Measurements from ENCODE around the gene YWHAH.
A peak's percentile ranks its signal among the peaks of the same experiment; 100 is the strongest.

The YWHAH gene

GRCh38 chr22:31960767-31961166 lies 16.4 kb downstream of the YWHAH start:
- peaks cover 34% of the 10 kb centered on the region for H3K36me3 Mint-ChIP-seq (ENCODE audit: low read depth)
- TF ChIP-seq CTCF (IDR thresholded peaks at IDR 0.05), result no peak
- DNase-seq, result no peak
- H3K27me3 Mint-ChIP-seq (ENCODE audit: low read depth, poor library complexity), result peaks cover 4% of the 10 kb centered on the region
- H3K9me3 Mint-ChIP-seq, result no peaks in the 10 kb centered on the region
- no peaks in the 10 kb centered on the region for H3K4me1 Mint-ChIP-seq
- no peak overlapping the region for H3K4me3 Mint-ChIP-seq
- no peak overlapping the region for H3K27ac Mint-ChIP-seq

GRCh38 chr22:31962387-31963125 lies 18.2 kb downstream of the YWHAH start:
- Mint-ChIP-seq H3K9me3 (no peaks in the 10 kb centered on the region), H3K27ac (peak overlapping the region; percentile 52), H3K27me3 (ENCODE audit: low read depth, poor library complexity) (peaks cover 4% of the 10 kb centered on the region), H3K4me3 (no peak overlapping the region), H3K4me1 (no peaks in the 10 kb centered on the region), H3K36me3 (ENCODE audit: low read depth) (peaks cover 16% of the 10 kb centered on the region)
- DNase-seq, result no peak
- no peak for TF ChIP-seq CTCF (IDR thresholded peaks at IDR 0.05)

GRCh38 chr22:31968022-31968421 lies 23.7 kb downstream of the YWHAH start:
- Mint-ChIP-seq H3K27me3 (ENCODE audit: low read depth, poor library complexity) (peaks cover 35% of the 10 kb centered on the region), H3K9me3 (no peaks in the 10 kb centered on the region), H3K4me3 (no peak overlapping the region), H3K27ac (no peak overlapping the region), H3K4me1 (peaks cover 4% of the 10 kb centered on the region), H3K36me3 (ENCODE audit: low read depth) (no peaks in the 10 kb centered on the region)
- no peak for TF ChIP-seq CTCF (IDR thresholded peaks at IDR 0.05)
- DNase-seq, result no peak

GRCh38 chr22:31969789-31970489 lies 25.6 kb downstream of the YWHAH start:
- no peaks in the 10 kb centered on the region for H3K9me3 Mint-ChIP-seq
- no peaks in the 10 kb centered on the region for H3K36me3 Mint-ChIP-seq (ENCODE audit: low read depth)
- no peak overlapping the region for H3K27ac Mint-ChIP-seq

GRCh38 chr22:31970490-31971444 lies 26.4 kb downstream of the YWHAH start:
- H3K9me3 Mint-ChIP-seq, result no peaks in the 10 kb centered on the region
- peaks cover 4% of the 10 kb centered on the region for H3K4me1 Mint-ChIP-seq
- H3K36me3 Mint-ChIP-seq (ENCODE audit: low read depth), result no peaks in the 10 kb centered on the region
- TF ChIP-seq CTCF (IDR thresholded peaks at IDR 0.05), result peak; percentile 88
- DNase-seq, result peak; percentile 95
- peaks cover 40% of the 10 kb centered on the region for H3K27me3 Mint-ChIP-seq (ENCODE audit: low read depth, poor library complexity)
- H3K27ac Mint-ChIP-seq, result no peak overlapping the region
- H3K4me3 Mint-ChIP-seq, result peak overlapping the region; percentile 84

More at GRCh38 chr22:31969789-31970489, 25.6 kb downstream of the YWHAH start:
- Mint-ChIP-seq H3K4me1 (peaks cover 4% of the 10 kb centered on the region), H3K4me3 (peak overlapping the region; percentile 84), H3K27me3 (ENCODE audit: low read depth, poor library complexity) (peaks cover 35% of the 10 kb centered on the region)
- peak; percentile 63 for DNase-seq
- no peak for TF ChIP-seq CTCF (IDR thresholded peaks at IDR 0.05)
